GM12878 (cell line): Measurements from ENCODE around the gene COL28A1. TPM values are rescaled to one million over a fixed set of nuclear protein-coding genes. Genes with fewer than 3 reads are reported as not detected.

Experiments used
- ATAC-seq: fragments of 200-7000 bp; cut with Tn5 transposase; 3 replicates; pipeline ENCODE4 v1.9.1; 2020; ENCODE audit warnings: mild to moderate bottlenecking, moderate library complexity
- BruUV-seq: library from RNA; stranded (reverse); fragments of 400-500 nt; replicated peaks from 2 replicates; lab custom pipeline; 2021; lab: Mats Ljungman, UMichigan
- CTCF ChIA-PET: fragments of 300-600 bp; sonication (Branson Sonifier 250); formaldehyde crosslinking; extraction: SDS; loops from one replicate; lab custom pipeline; 2021; ENCODE audit warnings: inconsistent platforms; lab: Yijun Ruan, JAX
- POLR2A ChIA-PET: fragments of 350-600 bp; formaldehyde crosslinking; extraction: SDS; loops from one replicate; lab custom pipeline; 2021; ENCODE audit warnings: inconsistent platforms; lab: Charles Lee
- RAD21 ChIA-PET: fragments of 300-600 bp; sonication (Branson Sonifier 250); formaldehyde crosslinking; loops from one replicate; lab custom pipeline; 2023; ENCODE audit warnings: antibody characterized with exemption; ENCODE audit not compliant: unreplicated experiment; lab: Charles Lee
- SMC1A ChIA-PET: fragments of 300-600 bp; sonication (Branson Sonifier 250); formaldehyde crosslinking; loops from one replicate; lab custom pipeline; 2023; ENCODE audit not compliant: unreplicated experiment, uncharacterized antibody; lab: Charles Lee
- DNase-seq: peaks from one replicate; pipeline ENCODE4 v3.0.0-alpha.2; 2011; ENCODE audit warnings: low read depth, low spot score
- FAIRE-seq: peaks from 3 replicates; lab custom pipeline; 2011; peaks lifted over from hg19 to GRCh38; lab: Jason Lieb, UNC
- H2AFZ ChIP-seq: 2 replicates; pipeline ENCODE4 v1.6.0; 2011; ENCODE audit warnings: low read depth, low read length, control low read depth; ENCODE audit not compliant: control insufficient read depth
- H3K27ac ChIP-seq: 2 replicates; pipeline ENCODE4 v1.5.1; 2011; ENCODE audit warnings: control low read depth; ENCODE audit not compliant: control insufficient read depth, insufficient read depth
- H3K27me3 ChIP-seq, 2 experiments: replicated peaks in 1 of 2; 2 replicates each; pipeline versions ENCODE4 v1.6.0 to v1.6.1; 2011; ENCODE audit warnings: low read length in 1 of 2; ENCODE audit not compliant: control insufficient read depth in 2 of 2, insufficient read depth in 2 of 2
- H3K36me3 ChIP-seq, 2 experiments: 2 replicates each; pipeline ENCODE4 v1.5.1; 2011; ENCODE audit warnings: low read length in 1 of 2; ENCODE audit not compliant: control insufficient read depth in 2 of 2, insufficient read depth in 2 of 2
- H3K4me1 ChIP-seq: 2 replicates; pipeline ENCODE4 v1.6.1; 2011; ENCODE audit warnings: mild to moderate bottlenecking, low read length, moderate library complexity, mixed read lengths; ENCODE audit not compliant: control insufficient read depth, insufficient read depth
- H3K4me2 ChIP-seq: 2 replicates; pipeline ENCODE4 v1.6.0; 2011; ENCODE audit warnings: control low read depth; ENCODE audit not compliant: control insufficient read depth, insufficient read depth
- H3K4me3 ChIP-seq: fragments of 200-600 bp; sonication (generic); 2 replicates; pipeline ENCODE4 v1.5.1; 2016
- H3K79me2 ChIP-seq: 2 replicates; pipeline ENCODE4 v1.6.0; 2011; ENCODE audit warnings: low read length; ENCODE audit not compliant: control insufficient read depth, insufficient read depth
- H3K9ac ChIP-seq: 2 replicates; pipeline ENCODE4 v1.8.0; 2011; ENCODE audit warnings: low read length, control low read depth, mixed read lengths; ENCODE audit not compliant: control insufficient read depth, insufficient read depth
- H3K9me3 ChIP-seq: replicated peaks from 3 replicates; pipeline ENCODE4 v1.5.1; 2011; ENCODE audit warnings: mild to moderate bottlenecking, low read length; ENCODE audit not compliant: control insufficient read depth, insufficient read depth
- H4K20me1 ChIP-seq: 2 replicates; pipeline ENCODE4 v1.6.0; 2011; ENCODE audit not compliant: control insufficient read depth, insufficient read depth
- BHLHE40 ChIP-seq, 2 experiments: fragments of 450-650 bp in 1 of 2; IDR thresholded peaks; 2 replicates each; pipeline ENCODE4 v1.6.1; 2011 to 2017; ENCODE audit warnings: low read depth in 2 of 2, borderline replicate concordance in 1 of 2, improper control_type of control experiment in 1 of 2, low read length in 1 of 2, mild to moderate bottlenecking in 1 of 2
- CHD2 ChIP-seq: IDR thresholded peaks from 2 replicates; pipeline ENCODE4 v1.6.1; 2011; ENCODE audit warnings: low read depth, low read length, improper control_type of control experiment, borderline replicate concordance
- CREB1 ChIP-seq: IDR thresholded peaks from 2 replicates; pipeline ENCODE4 v1.6.1; 2012; ENCODE audit warnings: low read depth, mild to moderate bottlenecking, inconsistent platforms
- DPF2 ChIP-seq: fragments of 450-650 bp; IDR thresholded peaks from 2 replicates; pipeline ENCODE4 v1.6.1; 2017; ENCODE audit warnings: mild to moderate bottlenecking
- HDAC2 ChIP-seq: fragments of 200-600 bp; sonication (generic); IDR thresholded peaks from 2 replicates; pipeline ENCODE4 v1.6.1; 2017
- IKZF1 ChIP-seq: fragments of 450-650 bp; conservative IDR thresholded peaks from 2 replicates; pipeline ENCODE4 v1.6.1; 2017; ENCODE audit warnings: antibody characterized with exemption, mild to moderate bottlenecking
- IRF4 ChIP-seq: IDR thresholded peaks from 2 replicates; pipeline ENCODE4 v1.6.1; 2011; ENCODE audit warnings: low read depth, low read length
- MXI1 ChIP-seq: fragments of 150-350 bp; IDR thresholded peaks from 2 replicates; pipeline ENCODE4 v1.6.1; 2011; ENCODE audit warnings: low read depth, mild to moderate bottlenecking, inconsistent platforms, low read length, improper control_type of control experiment
- PAX8 ChIP-seq: fragments of 450-650 bp; IDR thresholded peaks from 2 replicates; pipeline ENCODE4 v1.6.1; 2017; ENCODE audit warnings: mild to moderate bottlenecking, moderate library complexity
- PML ChIP-seq: IDR thresholded peaks from 2 replicates; pipeline ENCODE4 v1.6.1; 2012; ENCODE audit warnings: low read length, inconsistent platforms
- POLR2AphosphoS2 ChIP-seq: IDR thresholded peaks from 2 replicates; pipeline ENCODE4 v1.6.1; 2011; ENCODE audit warnings: low read depth, mild to moderate bottlenecking, low read length, improper control_type of control experiment, moderate library complexity
- POLR2AphosphoS5 ChIP-seq: IDR thresholded peaks from 2 replicates; pipeline ENCODE4 v1.6.1; 2011; ENCODE audit warnings: mild to moderate bottlenecking, low read length, inconsistent platforms
- RAD21 ChIP-seq: IDR thresholded peaks from 2 replicates; pipeline ENCODE4 v1.6.1; 2011; ENCODE audit warnings: mild to moderate bottlenecking, low read depth, low read length, moderate library complexity; ENCODE audit not compliant: insufficient read depth
- RFX5 ChIP-seq: IDR thresholded peaks from 2 replicates; pipeline ENCODE4 v1.6.1; 2011; ENCODE audit warnings: low read depth, low read length, improper control_type of control experiment
- SMAD1 ChIP-seq: fragments of 450-650 bp; IDR thresholded peaks from 2 replicates; pipeline ENCODE4 v1.6.1; 2018; ENCODE audit warnings: mild to moderate bottlenecking, low read depth; ENCODE audit not compliant: partially characterized antibody
- SREBF2 ChIP-seq: IDR thresholded peaks from 2 replicates; pipeline ENCODE4 v1.6.1; 2012; ENCODE audit warnings: mild to moderate bottlenecking, low read length
- WRNIP1 ChIP-seq: IDR thresholded peaks from 2 replicates; pipeline ENCODE4 v1.6.1; 2011; ENCODE audit warnings: low read depth, low read length, improper control_type of control experiment, borderline replicate concordance
- WGBS: methylation state at CpG from one replicate; pipeline ENCODE4 v1.1.6; 2016; ENCODE audit warnings: low lambda C conversion rate; ENCODE audit not compliant: insufficient replicate concordance, insufficient coverage; ENCODE audit errors: missing lambda C conversion rate; 5-methylcytosine and 5-hydroxymethylcytosine counted together
- in situ Hi-C: fragments of 300-500 bp; cut with MboI; formaldehyde crosslinking; loops from 9 replicates; pipeline ENCODE4 v1.14.3; 2018; ENCODE audit warnings: mixed read lengths
- intact Hi-C: fragments of 100-400 bp; cut with micrococcal nuclease; formaldehyde crosslinking; loops from one replicate; pipeline ENCODE4 v1.14.2; 2022; ENCODE audit not compliant: unreplicated experiment
- polyA plus RNA-seq, 11 experiments: library from polyadenylated mRNA; depleted of rRNA in 4 of 11; unstranded in 6 of 11; stranded (reverse) in 5 of 11; fragments of >200 nt; fragmentation: Nextera tagmentation in 4 of 11; fragmentation: Illumina TruSeq in 1 of 11; extraction: Ambion mirVana in 4 of 11; extraction: Trizol in 1 of 11; gene quantifications; 1 replicate in 1 of 11; 2 replicates in 10 of 11; pipeline versions ENCODE4 v1.2.1 to v1.2.3, GENCODE V29; 2011 to 2016; ENCODE audit warnings: inconsistent platforms in 2 of 11, missing spikeins in 2 of 11, low read depth in 1 of 11
- total RNA-seq, 4 experiments: library from RNA; depleted of rRNA in 3 of 4; stranded (reverse); fragments of >200 nt in 3 of 4; fragmentation: Illumina TruSeq in 1 of 4; extraction: Trizol in 1 of 4; gene quantifications; 2 replicates each; pipeline versions ENCODE4 v1.2.1 to v1.2.3, GENCODE V29; 2013 to 2021
- TF ChIP-seq, protein P1 (sequence below): IDR thresholded peaks from 2 replicates; pipeline ENCODE4 v1.6.1; 2012; ENCODE audit warnings: low read depth, low read length, improper control_type of control experiment
- TF ChIP-seq, protein P2 (sequence below): fragments of 450-650 bp; IDR thresholded peaks from 2 replicates; pipeline ENCODE4 v1.6.1; 2018; ENCODE audit warnings: borderline replicate concordance, mild to moderate bottlenecking; ENCODE audit not compliant: partially characterized antibody

Gene COL28A1
- total and polyA plus RNA-seq, 10 of the 15 experiments (the other 5 are each of a cell fraction or from before 2014, with no cell fraction given) = 0.05 to 0.22 TPM; not detected in 8

DNA sequence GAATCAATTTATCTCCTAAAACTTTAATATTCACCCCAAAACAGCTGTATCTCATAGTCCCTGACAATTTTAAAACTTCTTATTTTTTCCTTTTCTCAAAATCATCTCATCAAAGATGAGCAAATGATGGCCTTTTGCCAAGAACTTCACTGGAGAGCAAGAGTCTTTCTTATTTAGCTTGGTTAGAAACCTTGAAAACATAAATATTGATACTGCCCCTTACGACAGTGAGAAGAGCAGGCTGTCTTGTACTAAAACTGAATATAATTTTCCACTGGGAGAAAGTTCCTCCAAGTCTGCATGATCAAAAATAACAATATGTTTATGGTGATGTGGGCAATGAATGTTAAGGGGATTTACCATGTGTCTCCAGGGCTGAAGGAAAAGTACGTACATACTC, 109.0 kb downstream of the COL28A1 start:
- 27% methylated on average over 2 of the region's 2 CpGs for WGBS
- Histone ChIP-seq H3K4me2 (no peak overlapping the region), H3K9ac (no peak overlapping the region), H3K27me3 (no peaks in the 10 kb centered on the region; a peak in 1 of 4 replicates), H3K4me1 (no peaks in the 10 kb centered on the region), H3K9me3 (no peaks in the 10 kb centered on the region), H3K36me3 (no peaks in the 10 kb centered on the region), H3K79me2 (no peaks in the 10 kb centered on the region), H2AFZ (no peak overlapping the region), H3K4me3 (no peak overlapping the region), H3K27ac (no peak overlapping the region), H4K20me1 (no peaks in the 10 kb centered on the region)
- DNase-seq = no peak
- intact Hi-C loops (no loop called here), in situ Hi-C loops (loop anchor here (10.0 kb wide), 2 partner anchors 338 to 798 kb away; no protein-coding TSS in a partner anchor)
- no peak for TF ChIP-seq IKZF1
- TF ChIP-seq, protein P1, sequence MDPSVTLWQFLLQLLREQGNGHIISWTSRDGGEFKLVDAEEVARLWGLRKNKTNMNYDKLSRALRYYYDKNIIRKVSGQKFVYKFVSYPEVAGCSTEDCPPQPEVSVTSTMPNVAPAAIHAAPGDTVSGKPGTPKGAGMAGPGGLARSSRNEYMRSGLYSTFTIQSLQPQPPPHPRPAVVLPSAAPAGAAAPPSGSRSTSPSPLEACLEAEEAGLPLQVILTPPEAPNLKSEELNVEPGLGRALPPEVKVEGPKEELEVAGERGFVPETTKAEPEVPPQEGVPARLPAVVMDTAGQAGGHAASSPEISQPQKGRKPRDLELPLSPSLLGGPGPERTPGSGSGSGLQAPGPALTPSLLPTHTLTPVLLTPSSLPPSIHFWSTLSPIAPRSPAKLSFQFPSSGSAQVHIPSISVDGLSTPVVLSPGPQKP = no peak
- TF ChIP-seq HDAC2 = no peak
- no peak for TF ChIP-seq PML
- no peak for TF ChIP-seq CHD2
- TF ChIP-seq PAX8 = no peak
- TF ChIP-seq BHLHE40 (IDR thresholded peaks at IDR 0.05; ENCODE audit: borderline replicate concordance in 1 of 2, low read depth in 2 of 2, low read length in 1 of 2) = no peak
- TF ChIP-seq RAD21 = no peak
- TF ChIP-seq WRNIP1 = no peak
- TF ChIP-seq POLR2AphosphoS5 = no peak
- TF ChIP-seq DPF2 = no peak
- no peak for TF ChIP-seq POLR2AphosphoS2
- TF ChIP-seq IRF4 = no peak
- no peak for TF ChIP-seq SREBF2
- TF ChIP-seq RFX5 = no peak
- no peak for TF ChIP-seq SMAD1
- TF ChIP-seq MXI1 = no peak
- no peak for TF ChIP-seq CREB1
- TF ChIP-seq, protein P2, sequence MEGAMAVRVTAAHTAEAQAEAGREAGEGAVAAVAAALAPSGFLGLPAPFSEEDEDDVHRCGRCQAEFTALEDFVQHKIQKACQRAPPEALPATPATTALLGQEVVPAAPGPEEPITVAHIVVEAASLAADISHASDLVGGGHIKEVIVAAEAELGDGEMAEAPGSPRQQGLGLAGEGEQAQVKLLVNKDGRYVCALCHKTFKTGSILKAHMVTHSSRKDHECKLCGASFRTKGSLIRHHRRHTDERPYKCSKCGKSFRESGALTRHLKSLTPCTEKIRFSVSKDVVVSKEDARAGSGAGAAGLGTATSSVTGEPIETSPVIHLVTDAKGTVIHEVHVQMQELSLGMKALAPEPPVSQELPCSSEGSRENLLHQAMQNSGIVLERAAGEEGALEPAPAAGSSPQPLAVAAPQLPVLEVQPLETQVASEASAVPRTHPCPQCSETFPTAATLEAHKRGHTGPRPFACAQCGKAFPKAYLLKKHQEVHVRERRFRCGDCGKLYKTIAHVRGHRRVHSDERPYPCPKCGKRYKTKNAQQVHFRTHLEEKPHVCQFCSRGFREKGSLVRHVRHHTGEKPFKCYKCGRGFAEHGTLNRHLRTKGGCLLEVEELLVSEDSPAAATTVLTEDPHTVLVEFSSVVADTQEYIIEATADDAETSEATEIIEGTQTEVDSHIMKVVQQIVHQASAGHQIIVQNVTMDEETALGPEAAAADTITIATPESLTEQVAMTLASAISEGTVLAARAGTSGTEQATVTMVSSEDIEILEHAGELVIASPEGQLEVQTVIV = no peak
- no peak for ATAC-seq
- SMC1A ChIA-PET = interaction anchor here (1.0 to 1.4 kb wide), 2 partner anchors 10 to 334 kb away, joined by 3 read pairs; no protein-coding TSS in a partner anchor
- no TSS peak for BruUV-seq
- POLR2A ChIA-PET = no interaction called here
- no peak for FAIRE-seq
- CTCF ChIA-PET = no interaction called here
- RAD21 ChIA-PET = interaction anchor here (1.6 kb wide), 1 partner anchor 870 kb away, joined by 4 read pairs; no protein-coding TSS in a partner anchor
